ENCODE results near the gene PHYHD1.
A peak's percentile ranks its signal among the peaks of the same experiment; 100 is the strongest.

The PHYHD1 gene

GRCh38 chr9:128913048-128913900 is 7.5 kb upstream of the PHYHD1 start:
- H4K20me1 ChIP-seq: peaks cover 27 to 86% (median 64%) of the 10 kb centered on the region in 11 experiments; a peak in 21 of 22 replicates
- H3K4me3 ChIP-seq: no peak overlapping the region
- H3K4me2 ChIP-seq: peak overlapping the region in 4 of 11 experiments; percentile 12 to 85 (median 78); a peak in 6 of 22 replicates
- peak overlapping the region in 6 of 11 experiments; percentile 1 to 29 (median 15); a peak in 3 of 22 replicates for H3K9ac ChIP-seq
- no peak for TF ChIP-seq Cebpa-rat (IDR thresholded peaks at IDR 0.05)
- peaks cover 30 to 52% (median 41%) of the 10 kb centered on the region in 10 experiments for H3K4me1 ChIP-seq
- H3K9me3 ChIP-seq (replicated peaks in 1 of 11): no peaks in the 10 kb centered on the region
- H3K36me3 ChIP-seq: peaks cover 47 to 98% (median 89%) of the 10 kb centered on the region in 11 experiments
- peak overlapping the region in 5 of 11 experiments; percentile 1 to 32 (median 19); a peak in 6 of 22 replicates for H3K27ac ChIP-seq
- H3K27me3 ChIP-seq: no peaks in the 10 kb centered on the region

- Histone ChIP-seq H3K4me1 (peaks cover 39 to 58% (median 45%) of the 10 kb centered on the region in 10 experiments), H3K4me2 (peak overlapping the region in 3 of 11 experiments; percentile 7 to 81 (median 74); a peak in 4 of 22 replicates), H4K20me1 (peaks cover 27 to 77% (median 57%) of the 10 kb centered on the region in 11 experiments; a peak in 21 of 22 replicates), H3K27ac (peak overlapping the region in 1 of 11 experiments; percentile 22; a peak in 1 of 22 replicates), H3K36me3 (peaks cover 38 to 97% (median 80%) of the 10 kb centered on the region in 11 experiments), H3K27me3 (no peaks in the 10 kb centered on the region), H3K4me3 (no peak overlapping the region), H3K9ac (peak overlapping the region in 1 of 11 experiments; percentile 21; a peak in 1 of 22 replicates), H3K9me3 (replicated peaks in 1 of 11) (no peaks in the 10 kb centered on the region)
- TF ChIP-seq Cebpa-rat (IDR thresholded peaks at IDR 0.05): no peak
These were observed 6.6 kb upstream of the PHYHD1 start for GRCh38 chr9:128913995-128914772.

- TF ChIP-seq Cebpa-rat (IDR thresholded peaks at IDR 0.05): no peak
These were observed 4.6 kb upstream of the PHYHD1 start for GRCh38 chr9:128916204-128916603.

GRCh38 chr9:128916745-128917144 is 4.0 kb upstream of the PHYHD1 start:
- Histone ChIP-seq H4K20me1 (peaks cover 10 to 51% (median 31%) of the 10 kb centered on the region in 11 experiments; a peak in 19 of 22 replicates), H3K4me3 (no peak overlapping the region), H3K4me1 (peaks cover 43 to 59% (median 51%) of the 10 kb centered on the region in 10 experiments), H3K27ac (peak overlapping the region in 3 of 11 experiments; percentile 37 to 52 (median 42); a peak in 4 of 22 replicates), H3K9ac (peak overlapping the region in 4 of 11 experiments; percentile 4 to 41 (median 30); a peak in 3 of 22 replicates), H3K27me3 (no peaks in the 10 kb centered on the region; a peak in 2 of 22 replicates), H3K9me3 (replicated peaks in 1 of 11) (no peaks in the 10 kb centered on the region), H3K36me3 (peaks cover 27 to 73% (median 55%) of the 10 kb centered on the region in 11 experiments), H3K4me2 (peak overlapping the region in 1 of 11 experiments; percentile 85; a peak in 2 of 22 replicates)
- no peak for TF ChIP-seq Cebpa-rat (IDR thresholded peaks at IDR 0.05)

More at GRCh38 chr9:128916204-128916603, 4.6 kb upstream of the PHYHD1 start:
- H3K9ac ChIP-seq: peak overlapping the region in 4 of 11 experiments; percentile 8 to 41 (median 28); a peak in 1 of 22 replicates
- peaks cover 15 to 57% (median 36%) of the 10 kb centered on the region in 11 experiments; a peak in 20 of 22 replicates for H4K20me1 ChIP-seq
- H3K4me3 ChIP-seq: no peak overlapping the region
- no peaks in the 10 kb centered on the region for H3K9me3 ChIP-seq (replicated peaks in 1 of 11)
- peaks cover 43 to 59% (median 51%) of the 10 kb centered on the region in 10 experiments for H3K4me1 ChIP-seq
- no peaks in the 10 kb centered on the region for H3K27me3 ChIP-seq
- H3K36me3 ChIP-seq: peaks cover 27 to 77% (median 60%) of the 10 kb centered on the region in 11 experiments
- no peak overlapping the region for H3K4me2 ChIP-seq
- peak overlapping the region in 3 of 11 experiments; percentile 37 to 52 (median 42); a peak in 4 of 22 replicates for H3K27ac ChIP-seq

GRCh38 chr9:128917151-128917849 is 3.5 kb upstream of the PHYHD1 start:
- Histone ChIP-seq H3K9me3 (replicated peaks in 1 of 11) (no peaks in the 10 kb centered on the region), H3K27me3 (no peaks in the 10 kb centered on the region; a peak in 2 of 22 replicates), H3K27ac (peak overlapping the region in 2 of 11 experiments; percentile 36 to 42; a peak in 1 of 22 replicates), H4K20me1 (peaks cover 5 to 46% (median 26%) of the 10 kb centered on the region in 11 experiments; a peak in 16 of 22 replicates), H3K9ac (peak overlapping the region in 3 of 11 experiments; percentile 4 to 36 (median 18); a peak in 4 of 22 replicates), H3K36me3 (peaks cover 27 to 68% (median 51%) of the 10 kb centered on the region in 11 experiments), H3K4me1 (peaks cover 43 to 58% (median 52%) of the 10 kb centered on the region in 10 experiments), H3K4me3 (no peak overlapping the region), H3K4me2 (peak overlapping the region in 4 of 11 experiments; percentile 70 to 85 (median 80); a peak in 6 of 22 replicates)
- no peak for TF ChIP-seq Cebpa-rat (IDR thresholded peaks at IDR 0.05)

GRCh38 chr9:128918921-128919320 is 1.9 kb upstream of the PHYHD1 start:
- Histone ChIP-seq H3K27me3 (no peaks in the 10 kb centered on the region; a peak in 2 of 22 replicates), H3K4me3 (no peak overlapping the region), H3K4me1 (peaks cover 32 to 71% (median 57%) of the 10 kb centered on the region in 10 experiments), H4K20me1 (peaks cover 5 to 29% (median 12%) of the 10 kb centered on the region in 11 experiments; a peak in 16 of 22 replicates), H3K9me3 (replicated peaks in 1 of 11) (no peaks in the 10 kb centered on the region), H3K27ac (peak overlapping the region in 8 of 11 experiments; percentile 1 to 78 (median 62); a peak in 13 of 22 replicates), H3K9ac (peak overlapping the region in 5 of 11 experiments; percentile 1 to 68 (median 56); a peak in 7 of 22 replicates), H3K36me3 (peaks cover 27 to 52% (median 41%) of the 10 kb centered on the region in 11 experiments), H3K4me2 (peak overlapping the region; percentile 14 to 85 (median 64); a peak in 18 of 22 replicates)
- no peak for TF ChIP-seq Cebpa-rat (IDR thresholded peaks at IDR 0.05)

- peak overlapping the region; percentile 14 to 99 (median 94); a peak in 20 of 22 replicates for H3K4me2 ChIP-seq
- H3K9ac ChIP-seq: peak overlapping the region in 6 of 11 experiments; percentile 1 to 86 (median 81); a peak in 9 of 22 replicates
- peaks cover 26 to 71% (median 55%) of the 10 kb centered on the region in 10 experiments for H3K4me1 ChIP-seq
- H3K36me3 ChIP-seq: peaks cover 27 to 45% (median 37%) of the 10 kb centered on the region in 11 experiments
- no peak overlapping the region for H3K4me3 ChIP-seq
- H3K9me3 ChIP-seq (replicated peaks in 1 of 11): no peaks in the 10 kb centered on the region
- TF ChIP-seq Cebpa-rat (IDR thresholded peaks at IDR 0.05): no peak
- H4K20me1 ChIP-seq: peaks cover 1 to 23% (median 6%) of the 10 kb centered on the region in 11 experiments; a peak in 14 of 22 replicates
- H3K27me3 ChIP-seq: no peaks in the 10 kb centered on the region; a peak in 2 of 22 replicates
- H3K27ac ChIP-seq: peak overlapping the region in 8 of 11 experiments; percentile 1 to 92 (median 84); a peak in 14 of 22 replicates
These were observed 1.2 kb upstream of the PHYHD1 start for GRCh38 chr9:128919402-128920089.
